OCI-LY3 (cell line): ENCODE measurements around the gene GRID1.

ENCODE experiments used
- EZH2phosphoT487 ChIP-seq: fragments of 200-600 bp; shearing (Covaris generic); IDR thresholded peaks from 2 replicates; pipeline ENCODE4 v1.6.1; 2018; ENCODE audit warnings: antibody characterized with exemption, mixed run types, low read depth
- TF ChIP-seq, protein P1 (sequence below): fragments of 200-600, 300-600 bp; sonication (generic); IDR thresholded peaks from 2 replicates; pipeline ENCODE4 v1.5.1; 2014; ENCODE audit warnings: antibody characterized with exemption, low read length, low read depth

DNA sequence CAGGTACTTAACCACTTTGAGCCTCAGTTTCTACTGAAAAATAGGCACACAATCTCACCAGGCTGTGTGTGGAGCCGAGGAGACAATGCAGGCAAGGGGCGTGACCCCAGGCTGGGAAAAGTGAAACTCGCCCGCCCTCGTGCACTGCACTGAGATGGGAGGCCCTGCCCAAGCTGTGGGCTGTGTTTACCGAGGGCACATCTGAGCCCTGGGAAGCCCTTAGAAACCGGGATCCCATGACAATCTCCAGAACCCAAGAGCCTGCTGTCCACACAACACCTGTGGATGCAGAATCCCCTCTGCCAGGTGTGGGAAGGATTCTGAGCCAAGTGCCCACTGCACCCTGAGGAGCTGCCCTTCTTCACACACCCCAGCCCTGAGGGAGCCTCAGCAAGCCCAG is 198.3 kb downstream of the GRID1 start:
- TF ChIP-seq, protein P1, sequence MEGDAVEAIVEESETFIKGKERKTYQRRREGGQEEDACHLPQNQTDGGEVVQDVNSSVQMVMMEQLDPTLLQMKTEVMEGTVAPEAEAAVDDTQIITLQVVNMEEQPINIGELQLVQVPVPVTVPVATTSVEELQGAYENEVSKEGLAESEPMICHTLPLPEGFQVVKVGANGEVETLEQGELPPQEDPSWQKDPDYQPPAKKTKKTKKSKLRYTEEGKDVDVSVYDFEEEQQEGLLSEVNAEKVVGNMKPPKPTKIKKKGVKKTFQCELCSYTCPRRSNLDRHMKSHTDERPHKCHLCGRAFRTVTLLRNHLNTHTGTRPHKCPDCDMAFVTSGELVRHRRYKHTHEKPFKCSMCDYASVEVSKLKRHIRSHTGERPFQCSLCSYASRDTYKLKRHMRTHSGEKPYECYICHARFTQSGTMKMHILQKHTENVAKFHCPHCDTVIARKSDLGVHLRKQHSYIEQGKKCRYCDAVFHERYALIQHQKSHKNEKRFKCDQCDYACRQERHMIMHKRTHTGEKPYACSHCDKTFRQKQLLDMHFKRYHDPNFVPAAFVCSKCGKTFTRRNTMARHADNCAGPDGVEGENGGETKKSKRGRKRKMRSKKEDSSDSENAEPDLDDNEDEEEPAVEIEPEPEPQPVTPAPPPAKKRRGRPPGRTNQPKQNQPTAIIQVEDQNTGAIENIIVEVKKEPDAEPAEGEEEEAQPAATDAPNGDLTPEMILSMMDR = no peak
- no peak for TF ChIP-seq EZH2phosphoT487
